ENCODE results near the gene CHCHD6. TPM values are rescaled to one million over a fixed set of nuclear protein-coding genes. Genes with fewer than 3 reads are reported as not detected.

CHCHD6 gene
- total RNA-seq, 1 experiment from 2014 or later, result 33.0 TPM

DNA sequence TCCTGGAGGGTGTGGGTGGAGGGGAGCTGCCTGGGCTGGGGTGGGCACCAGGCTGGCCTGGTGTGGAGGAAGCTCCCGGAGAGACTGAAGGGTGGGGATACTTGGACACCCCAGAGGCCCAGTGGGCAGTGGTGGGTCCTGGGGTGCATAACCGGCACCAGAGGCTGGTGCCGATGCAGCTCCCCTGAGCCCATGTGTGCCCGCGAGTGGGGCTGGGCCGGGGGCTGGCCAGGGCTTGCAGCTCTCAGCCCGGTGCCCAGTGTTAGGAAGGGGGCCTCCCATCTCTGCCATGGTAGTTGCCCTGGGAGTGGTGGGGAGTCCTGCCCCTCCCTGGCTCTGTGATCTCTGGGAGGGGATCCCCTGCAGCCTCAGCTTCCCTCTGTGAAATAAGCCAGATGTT is 288.2 kb downstream of the CHCHD6 start:
- ATAC-seq (no peak), DNase-seq (no peak)
- Histone ChIP-seq H3K9ac (ENCODE audit: low read length) (no peak overlapping the region), H3K9me2 (replicated peaks; ENCODE audit: low read length) (no peaks in the 10 kb centered on the region), H3K9me3 (ENCODE audit: low read length) (no peaks in the 10 kb centered on the region), H3K4me2 (ENCODE audit: low read length) (no peak overlapping the region), H3K27ac (ENCODE audit: low read length) (no peak overlapping the region), H3K4me1 (ENCODE audit: insufficient read depth, low read length) (no peaks in the 10 kb centered on the region), H3K79me2 (ENCODE audit: low read length) (peaks cover 40% of the 10 kb centered on the region), H3K4me3 (ENCODE audit: low read length) (no peak overlapping the region), H4K20me1 (ENCODE audit: low read length) (0 out of 2 replicates have a peak, but pooled peaks cover under 1% of the 10 kb centered on the region), H3K27me3 (ENCODE audit: low read length) (no peaks in the 10 kb centered on the region), H3F3A (ENCODE audit: low read length, unreplicated experiment) (no peaks in the 10 kb centered on the region), H2AFZ (ENCODE audit: low read length) (no peak overlapping the region), H3K36me3 (ENCODE audit: low read depth, low read length) (no peaks in the 10 kb centered on the region)
- no TSS peak for BruUV-seq (replicated peaks)
- TF ChIP-seq, protein P1, sequence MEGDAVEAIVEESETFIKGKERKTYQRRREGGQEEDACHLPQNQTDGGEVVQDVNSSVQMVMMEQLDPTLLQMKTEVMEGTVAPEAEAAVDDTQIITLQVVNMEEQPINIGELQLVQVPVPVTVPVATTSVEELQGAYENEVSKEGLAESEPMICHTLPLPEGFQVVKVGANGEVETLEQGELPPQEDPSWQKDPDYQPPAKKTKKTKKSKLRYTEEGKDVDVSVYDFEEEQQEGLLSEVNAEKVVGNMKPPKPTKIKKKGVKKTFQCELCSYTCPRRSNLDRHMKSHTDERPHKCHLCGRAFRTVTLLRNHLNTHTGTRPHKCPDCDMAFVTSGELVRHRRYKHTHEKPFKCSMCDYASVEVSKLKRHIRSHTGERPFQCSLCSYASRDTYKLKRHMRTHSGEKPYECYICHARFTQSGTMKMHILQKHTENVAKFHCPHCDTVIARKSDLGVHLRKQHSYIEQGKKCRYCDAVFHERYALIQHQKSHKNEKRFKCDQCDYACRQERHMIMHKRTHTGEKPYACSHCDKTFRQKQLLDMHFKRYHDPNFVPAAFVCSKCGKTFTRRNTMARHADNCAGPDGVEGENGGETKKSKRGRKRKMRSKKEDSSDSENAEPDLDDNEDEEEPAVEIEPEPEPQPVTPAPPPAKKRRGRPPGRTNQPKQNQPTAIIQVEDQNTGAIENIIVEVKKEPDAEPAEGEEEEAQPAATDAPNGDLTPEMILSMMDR (conservative IDR thresholded peaks at IDR 0.05; ENCODE audit: low read depth, low read length), result no peak
- no peak for TF ChIP-seq EZH2phosphoT487 (IDR thresholded peaks at IDR 0.05; ENCODE audit: borderline replicate concordance, low read length)
- intact Hi-C loops (cut with micrococcal nuclease), result no loop called here
- POLR2A ChIA-PET (ENCODE audit: unreplicated experiment), result no interaction called here
- CTCF ChIA-PET, result no interaction called here

GRCh38 chr3:126992776-126993175 is 288.7 kb downstream of the CHCHD6 start:
- intact Hi-C loops (cut with micrococcal nuclease), result no loop called here
- Histone ChIP-seq H3K4me1 (ENCODE audit: insufficient read depth, low read length) (no peaks in the 10 kb centered on the region), H3K9me2 (replicated peaks; ENCODE audit: low read length) (no peaks in the 10 kb centered on the region), H3K9ac (ENCODE audit: low read length) (no peak overlapping the region), H3K36me3 (ENCODE audit: low read depth, low read length) (no peaks in the 10 kb centered on the region), H2AFZ (ENCODE audit: low read length) (no peak overlapping the region), H3K4me2 (ENCODE audit: low read length) (no peak overlapping the region), H3K27ac (ENCODE audit: low read length) (no peak overlapping the region), H3K4me3 (ENCODE audit: low read length) (no peak overlapping the region), H3K9me3 (ENCODE audit: low read length) (no peaks in the 10 kb centered on the region), H4K20me1 (ENCODE audit: low read length) (no peaks in the 10 kb centered on the region), H3K27me3 (ENCODE audit: low read length) (no peaks in the 10 kb centered on the region), H3K79me2 (ENCODE audit: low read length) (peaks cover 42% of the 10 kb centered on the region), H3F3A (ENCODE audit: low read length, unreplicated experiment) (no peaks in the 10 kb centered on the region)
- no peak for TF ChIP-seq EZH2 (IDR thresholded peaks at IDR 0.05; ENCODE audit: low read length, unreplicated experiment)
- no peak for TF ChIP-seq EZH2phosphoT487 (IDR thresholded peaks at IDR 0.05; ENCODE audit: borderline replicate concordance, low read length)
- TF ChIP-seq, protein P1 (conservative IDR thresholded peaks at IDR 0.05; ENCODE audit: low read depth, low read length), result no peak
- ATAC-seq, result no peak
- CTCF ChIA-PET, result no interaction called here
- no TSS peak for BruUV-seq (replicated peaks)
- POLR2A ChIA-PET (ENCODE audit: unreplicated experiment), result no interaction called here
- DNase-seq, result no peak

GRCh38 chr3:126993436-126993835 is 289.4 kb downstream of the CHCHD6 start:
- H3K4me1 ChIP-seq (ENCODE audit: insufficient read depth, low read length), result no peaks in the 10 kb centered on the region
- no TSS peak for BruUV-seq (replicated peaks)
- TF ChIP-seq, protein P1 (conservative IDR thresholded peaks at IDR 0.05; ENCODE audit: low read depth, low read length), result no peak
- TF ChIP-seq EZH2 (IDR thresholded peaks at IDR 0.05; ENCODE audit: low read length, unreplicated experiment) (no peak), EZH2phosphoT487 (IDR thresholded peaks at IDR 0.05; ENCODE audit: borderline replicate concordance, low read length) (no peak)
- no peaks in the 10 kb centered on the region for H4K20me1 ChIP-seq (ENCODE audit: low read length)
- H3K36me3 ChIP-seq (ENCODE audit: low read depth, low read length), result no peaks in the 10 kb centered on the region
- H3K27ac ChIP-seq (ENCODE audit: low read length), result no peak overlapping the region
- ATAC-seq (no peak), DNase-seq (no peak)
- H2AFZ ChIP-seq (ENCODE audit: low read length), result no peak overlapping the region
- no peaks in the 10 kb centered on the region for H3K9me3 ChIP-seq (ENCODE audit: low read length)
- H3K79me2 ChIP-seq (ENCODE audit: low read length), result peaks cover 43% of the 10 kb centered on the region
- no peak overlapping the region for H3K4me2 ChIP-seq (ENCODE audit: low read length)
- ChIA-PET POLR2A (ENCODE audit: unreplicated experiment) (no interaction called here), CTCF (no interaction called here)
- H3K9ac ChIP-seq (ENCODE audit: low read length), result no peak overlapping the region
- no peaks in the 10 kb centered on the region for H3K9me2 ChIP-seq (replicated peaks; ENCODE audit: low read length)
- no peaks in the 10 kb centered on the region for H3F3A ChIP-seq (ENCODE audit: low read length, unreplicated experiment)
- no peaks in the 10 kb centered on the region for H3K27me3 ChIP-seq (ENCODE audit: low read length)
- no peak overlapping the region for H3K4me3 ChIP-seq (ENCODE audit: low read length)
- intact Hi-C loops (cut with micrococcal nuclease), result no loop called here

Data from PC-3 (cell line).